K562 (cell line): ENCODE data around the gene FAM187B. TPM values are rescaled to one million over a fixed set of nuclear protein-coding genes. Genes with fewer than 3 reads are reported as not detected.

Experiments used
- ATF7 ChIP-seq: fragments of 450-650 bp; IDR thresholded peaks from 2 replicates; pipeline ENCODE4 v1.7.1; 2014; ENCODE audit warnings: mild to moderate bottlenecking, moderate library complexity
- C11orf30 ChIP-seq: fragments of 450-650 bp; IDR thresholded peaks from 2 replicates; pipeline ENCODE4 v1.6.1; 2016; ENCODE audit warnings: low read depth, mild to moderate bottlenecking
- CTBP1 ChIP-seq: fragments of 450-650 bp; IDR thresholded peaks from 2 replicates; pipeline ENCODE4 v1.6.1; 2016; ENCODE audit warnings: borderline replicate concordance
- HDAC1 ChIP-seq, 2 experiments: fragments of 450-650 bp; IDR thresholded peaks; 2 replicates each; pipeline ENCODE4 v1.6.1; 2016 to 2017; ENCODE audit warnings: inconsistent platforms in 1 of 2, mild to moderate bottlenecking in 1 of 2, moderate library complexity in 1 of 2
- KDM5B ChIP-seq: fragments of 200-600 bp; sonication (generic); IDR thresholded peaks from 2 replicates; pipeline ENCODE4 v1.6.1; 2012; ENCODE audit warnings: low read depth, mild to moderate bottlenecking, moderate library complexity, low read length, control low read depth, inconsistent platforms; ENCODE audit not compliant: insufficient replicate concordance
- NCOA1 ChIP-seq: fragments of 450-650 bp; IDR thresholded peaks from 2 replicates; pipeline ENCODE4 v1.6.1; 2016; ENCODE audit warnings: low read depth
- NCOA2 ChIP-seq, 2 experiments: fragments of 450-650 bp; IDR thresholded peaks; 2 replicates each; pipeline ENCODE4 v1.6.1; 2018; ENCODE audit warnings: mild to moderate bottlenecking in 2 of 2, moderate library complexity in 1 of 2; ENCODE audit not compliant: partially characterized antibody in 2 of 2
- NRF1 ChIP-seq, 2 experiments: fragments of 450-650 bp; IDR thresholded peaks in 1 of 2; conservative IDR thresholded peaks in 1 of 2; 2 replicates each; pipeline ENCODE4 v1.6.1; 2014; ENCODE audit warnings: mild to moderate bottlenecking in 2 of 2
- PRPF4 ChIP-seq: fragments of 200-400 bp; formaldehyde crosslinking; IDR thresholded peaks from one replicate; pipeline ENCODE4 v1.6.1; 2017; ENCODE audit warnings: low read length, low read depth, mild to moderate bottlenecking; ENCODE audit not compliant: insufficient read depth, poor library complexity, severe bottlenecking
- PYGO2 ChIP-seq: fragments of 450-650 bp; IDR thresholded peaks from 2 replicates; pipeline ENCODE4 v1.6.1; 2016; ENCODE audit warnings: mild to moderate bottlenecking, missing genetic modification characterization, moderate library complexity, missing compliant biosample characterization
- RBM15 ChIP-seq: fragments of 200-400 bp; formaldehyde crosslinking; IDR thresholded peaks from 2 replicates; pipeline ENCODE4 v1.6.1; 2018; ENCODE audit warnings: mild to moderate bottlenecking, low read length, moderate library complexity; ENCODE audit not compliant: insufficient read depth
- STAT5B ChIP-seq: fragments of 250-450 bp; sonication (Bioruptor Pico); IDR thresholded peaks from 2 replicates; pipeline ENCODE4 v1.8.0; 2021; ENCODE audit warnings: mild to moderate bottlenecking, inconsistent platforms
- TRIM24 ChIP-seq, 2 experiments: fragments of 450-650 bp; IDR thresholded peaks; 2 replicates each; pipeline ENCODE4 v1.6.1; 2016
- U2AF1 ChIP-seq: fragments of 200-400 bp; formaldehyde crosslinking; optimal IDR thresholded peaks from 2 replicates; pipeline ENCODE3; 2017; ENCODE audit warnings: mild to moderate bottlenecking, low read depth, low read length, moderate library complexity
- ZNF586 ChIP-seq: fragments of 450-650 bp; formaldehyde crosslinking; conservative IDR thresholded peaks from 2 replicates; pipeline ENCODE4 v1.4.0; 2020; ENCODE audit warnings: mild to moderate bottlenecking, moderate library complexity
- polyA plus RNA-seq, 8 experiments: library from polyadenylated mRNA; depleted of rRNA in 4 of 8; stranded (reverse) in 5 of 8; unstranded in 3 of 8; fragments of >200 nt; fragmentation: Nextera tagmentation in 2 of 8; fragmentation: Illumina TruSeq in 1 of 8; extraction: Ambion mirVana in 2 of 8; extraction: Trizol in 1 of 8; gene quantifications; 2 replicates each; pipeline versions ENCODE4 v1.2.1 to v1.2.3, GENCODE V29; 2011 to 2014; ENCODE audit warnings: inconsistent platforms in 1 of 8, missing spikeins in 1 of 8
- total RNA-seq, 7 experiments: library from RNA; depleted of rRNA in 6 of 7; stranded (reverse); fragments of >200 nt in 6 of 7; fragmentation: Illumina TruSeq in 2 of 7; extraction: Trizol in 2 of 7; gene quantifications; 2 replicates each; pipeline versions ENCODE4 v1.2.1 to v1.2.3, GENCODE V29; 2011 to 2021; ENCODE audit warnings: low replicate concordance in 1 of 7
- TF ChIP-seq, protein P1 (sequence below): sonication (generic); formaldehyde crosslinking; IDR thresholded peaks from 2 replicates; pipeline ENCODE4 v1.8.0; 2022; ENCODE audit warnings: missing genetic modification reagents, mild to moderate bottlenecking, borderline replicate concordance
- TF ChIP-seq, protein P2 (sequence below): sonication (generic); formaldehyde crosslinking; IDR thresholded peaks from 2 replicates; pipeline ENCODE4 v1.4.0; 2020; ENCODE audit warnings: mild to moderate bottlenecking, missing genetic modification reagents
- TF ChIP-seq, protein P3 (sequence below): fragments of 450-650 bp; IDR thresholded peaks from 2 replicates; pipeline ENCODE4 v1.6.1; 2016
- TF ChIP-seq, protein P4 (sequence below): fragments of 450-650 bp; formaldehyde crosslinking; IDR thresholded peaks from 2 replicates; pipeline ENCODE4 v1.4.0; 2020; ENCODE audit warnings: mild to moderate bottlenecking, moderate library complexity

Gene FAM187B
- total and polyA plus RNA-seq, 9 of the 15 experiments (the other 6 are each of a cell fraction or from before 2014, with no cell fraction given): 0.04 to 0.09 TPM; not detected in 7

DNA sequence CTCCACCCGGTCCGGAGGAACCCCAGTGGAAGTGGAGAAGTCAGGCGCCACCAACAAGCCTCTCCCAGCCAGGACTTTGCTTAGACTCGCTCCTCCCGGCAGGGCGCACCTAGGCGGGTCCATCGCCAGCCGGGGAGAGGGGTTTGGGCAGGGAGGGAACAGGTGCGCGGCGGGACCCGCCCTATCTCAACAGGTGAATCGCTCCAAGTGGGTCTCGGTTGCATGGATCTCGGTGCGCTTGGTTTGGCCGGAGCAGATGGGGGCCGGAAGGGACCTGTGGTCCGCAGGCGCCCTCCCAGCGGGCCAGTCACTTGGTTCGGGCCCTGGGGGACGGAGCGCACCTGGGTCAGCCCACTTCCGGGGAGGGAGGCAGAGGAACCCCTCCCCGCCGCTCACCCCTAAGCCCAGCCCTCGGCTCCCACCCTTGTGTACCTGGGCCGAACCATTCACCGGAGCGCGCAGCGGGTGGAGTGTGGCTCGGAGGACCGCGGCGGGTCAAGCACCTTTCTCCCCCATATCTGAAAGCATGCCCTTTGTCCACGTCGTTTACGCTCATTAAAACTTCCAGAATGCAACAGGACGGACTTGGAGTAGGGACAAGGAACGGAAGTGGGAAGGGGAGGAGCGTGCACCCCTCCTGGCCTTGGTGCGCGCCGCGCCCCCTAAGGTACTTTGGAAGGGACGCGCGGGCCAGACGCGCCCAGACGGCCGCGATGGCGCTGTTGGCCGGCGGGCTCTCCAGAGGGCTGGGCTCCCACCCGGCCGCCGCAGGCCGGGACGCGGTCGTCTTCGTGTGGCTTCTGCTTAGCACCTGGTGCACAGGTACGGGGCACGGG lies 20.0 kb upstream of the FAM187B start, which contains the start of gene LSR (continued):
- TF ChIP-seq, protein P1, sequence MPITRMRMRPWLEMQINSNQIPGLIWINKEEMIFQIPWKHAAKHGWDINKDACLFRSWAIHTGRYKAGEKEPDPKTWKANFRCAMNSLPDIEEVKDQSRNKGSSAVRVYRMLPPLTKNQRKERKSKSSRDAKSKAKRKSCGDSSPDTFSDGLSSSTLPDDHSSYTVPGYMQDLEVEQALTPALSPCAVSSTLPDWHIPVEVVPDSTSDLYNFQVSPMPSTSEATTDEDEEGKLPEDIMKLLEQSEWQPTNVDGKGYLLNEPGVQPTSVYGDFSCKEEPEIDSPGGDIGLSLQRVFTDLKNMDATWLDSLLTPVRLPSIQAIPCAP (CRISPR knock-in tag): no peak
- TF ChIP-seq C11orf30 (no peak), HDAC1 (IDR thresholded peaks at IDR 0.05) (peak in 1 of 2 experiments; percentile 75; a peak in 2 of 4 replicates), KDM5B (peak; percentile 99), ZNF586 (no peak), NRF1 (conservative IDR thresholded peaks at IDR 0.05 in 1 of 2, IDR thresholded peaks at IDR 0.05 in 1 of 2) (peak in 1 of 2 experiments; percentile 60; a peak in 3 of 4 replicates), TRIM24 (IDR thresholded peaks at IDR 0.05) (peak in 1 of 2 experiments; percentile 49; a peak in 2 of 4 replicates), CTBP1 (peak; percentile 95), NCOA1 (peak; percentile 84), RBM15 (no peak), U2AF1 (peak; percentile 90), PYGO2 (tag) (no peak), ATF7 (peak; percentile 100), NCOA2 (IDR thresholded peaks at IDR 0.05; ENCODE audit: partially characterized antibody in 2 of 2) (no peak), PRPF4 (peak; percentile 68), STAT5B (no peak)
- TF ChIP-seq, protein P2, sequence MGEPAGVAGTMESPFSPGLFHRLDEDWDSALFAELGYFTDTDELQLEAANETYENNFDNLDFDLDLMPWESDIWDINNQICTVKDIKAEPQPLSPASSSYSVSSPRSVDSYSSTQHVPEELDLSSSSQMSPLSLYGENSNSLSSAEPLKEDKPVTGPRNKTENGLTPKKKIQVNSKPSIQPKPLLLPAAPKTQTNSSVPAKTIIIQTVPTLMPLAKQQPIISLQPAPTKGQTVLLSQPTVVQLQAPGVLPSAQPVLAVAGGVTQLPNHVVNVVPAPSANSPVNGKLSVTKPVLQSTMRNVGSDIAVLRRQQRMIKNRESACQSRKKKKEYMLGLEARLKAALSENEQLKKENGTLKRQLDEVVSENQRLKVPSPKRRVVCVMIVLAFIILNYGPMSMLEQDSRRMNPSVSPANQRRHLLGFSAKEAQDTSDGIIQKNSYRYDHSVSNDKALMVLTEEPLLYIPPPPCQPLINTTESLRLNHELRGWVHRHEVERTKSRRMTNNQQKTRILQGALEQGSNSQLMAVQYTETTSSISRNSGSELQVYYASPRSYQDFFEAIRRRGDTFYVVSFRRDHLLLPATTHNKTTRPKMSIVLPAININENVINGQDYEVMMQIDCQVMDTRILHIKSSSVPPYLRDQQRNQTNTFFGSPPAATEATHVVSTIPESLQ (CRISPR knock-in tag): no peak; the same call in 1 of the 2 replicates
- TF ChIP-seq, protein P3, sequence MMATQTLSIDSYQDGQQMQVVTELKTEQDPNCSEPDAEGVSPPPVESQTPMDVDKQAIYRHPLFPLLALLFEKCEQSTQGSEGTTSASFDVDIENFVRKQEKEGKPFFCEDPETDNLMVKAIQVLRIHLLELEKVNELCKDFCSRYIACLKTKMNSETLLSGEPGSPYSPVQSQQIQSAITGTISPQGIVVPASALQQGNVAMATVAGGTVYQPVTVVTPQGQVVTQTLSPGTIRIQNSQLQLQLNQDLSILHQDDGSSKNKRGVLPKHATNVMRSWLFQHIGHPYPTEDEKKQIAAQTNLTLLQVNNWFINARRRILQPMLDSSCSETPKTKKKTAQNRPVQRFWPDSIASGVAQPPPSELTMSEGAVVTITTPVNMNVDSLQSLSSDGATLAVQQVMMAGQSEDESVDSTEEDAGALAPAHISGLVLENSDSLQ: peak; percentile 50; the same call in 1 of the 2 replicates
- TF ChIP-seq, protein P4, sequence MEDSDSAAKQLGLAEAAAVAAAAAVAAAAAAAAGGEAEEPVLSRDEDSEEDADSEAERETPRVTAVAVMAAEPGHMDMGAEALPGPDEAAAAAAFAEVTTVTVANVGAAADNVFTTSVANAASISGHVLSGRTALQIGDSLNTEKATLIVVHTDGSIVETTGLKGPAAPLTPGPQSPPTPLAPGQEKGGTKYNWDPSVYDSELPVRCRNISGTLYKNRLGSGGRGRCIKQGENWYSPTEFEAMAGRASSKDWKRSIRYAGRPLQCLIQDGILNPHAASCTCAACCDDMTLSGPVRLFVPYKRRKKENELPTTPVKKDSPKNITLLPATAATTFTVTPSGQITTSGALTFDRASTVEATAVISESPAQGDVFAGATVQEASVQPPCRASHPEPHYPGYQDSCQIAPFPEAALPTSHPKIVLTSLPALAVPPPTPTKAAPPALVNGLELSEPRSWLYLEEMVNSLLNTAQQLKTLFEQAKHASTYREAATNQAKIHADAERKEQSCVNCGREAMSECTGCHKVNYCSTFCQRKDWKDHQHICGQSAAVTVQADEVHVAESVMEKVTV: no peak
